Gastrocnemius medialis (tissue), 4 donors: Measurements from ENCODE around the gene DDAH1.

Experiments used
- CTCF ChIP-seq, 5 experiments: fragments of 450-650 bp in 3 of 5; fragments of 200-600 bp in 2 of 5; sonication (generic) in 2 of 5; IDR thresholded peaks in 4 of 5; conservative IDR thresholded peaks in 1 of 5; 1 replicate in 4 of 5; 2 replicates in 1 of 5; pipeline ENCODE4 v1.5.1; 2016 to 2019; ENCODE audit warnings: antibody characterized with exemption in 5 of 5, mild to moderate bottlenecking in 3 of 5, moderate library complexity in 3 of 5
- POLR2A ChIP-seq, 2 donors: fragments of 450-650 bp; IDR thresholded peaks; one replicate each; pipeline ENCODE4 v1.6.1; 2017; ENCODE audit warnings: antibody characterized with exemption in 2 of 2, mild to moderate bottlenecking in 2 of 2, moderate library complexity in 2 of 2

- no peak for TF ChIP-seq CTCF (IDR thresholded peaks at IDR 0.05 in 4 of 5, conservative IDR thresholded peaks at IDR 0.05 in 1 of 5)
- no peak for TF ChIP-seq POLR2A (IDR thresholded peaks at IDR 0.05)
These were observed 156.1 kb downstream of the DDAH1 start for GRCh38 chr1:85308833-85309350.
